GM23338 (cell line): Measurements from ENCODE around the gene UPF2.

ENCODE experiments used
- EZH2 ChIP-seq: fragments of 200-600 bp; sonication (generic); IDR thresholded peaks from one replicate; pipeline ENCODE4 v1.8.0; 2017; ENCODE audit warnings: antibody characterized with exemption, mild to moderate bottlenecking, low read depth; ENCODE audit not compliant: unreplicated experiment
- EZH2phosphoT487 ChIP-seq: fragments of 200-600 bp; sonication (generic); IDR thresholded peaks from one replicate; pipeline ENCODE4 v1.8.1; 2018; ENCODE audit warnings: antibody characterized with exemption; ENCODE audit not compliant: unreplicated experiment
- JUNB ChIP-seq: IDR thresholded peaks from one replicate; pipeline ENCODE4 v1.6.1; 2016; ENCODE audit warnings: antibody characterized with exemption; ENCODE audit not compliant: unreplicated experiment
- TF ChIP-seq, protein P1 (sequence below), 2 experiments: fragments of 200-600 bp in 1 of 2; sonication (generic) in 1 of 2; conservative IDR thresholded peaks; 2 replicates each; pipeline versions ENCODE4 v1.5.1 to v1.6.1; 2016 to 2017; ENCODE audit warnings: antibody characterized with exemption in 2 of 2, low read depth in 2 of 2, mild to moderate bottlenecking in 2 of 2, moderate library complexity in 1 of 2
- TF ChIP-seq, protein P2 (sequence below): IDR thresholded peaks from one replicate; pipeline ENCODE4 v1.6.1; 2018; ENCODE audit warnings: antibody characterized with exemption; ENCODE audit not compliant: unreplicated experiment
- TF ChIP-seq, protein P3 (sequence below): IDR thresholded peaks from 2 replicates; pipeline ENCODE4 v1.6.1; 2016; ENCODE audit warnings: antibody characterized with exemption

DNA sequence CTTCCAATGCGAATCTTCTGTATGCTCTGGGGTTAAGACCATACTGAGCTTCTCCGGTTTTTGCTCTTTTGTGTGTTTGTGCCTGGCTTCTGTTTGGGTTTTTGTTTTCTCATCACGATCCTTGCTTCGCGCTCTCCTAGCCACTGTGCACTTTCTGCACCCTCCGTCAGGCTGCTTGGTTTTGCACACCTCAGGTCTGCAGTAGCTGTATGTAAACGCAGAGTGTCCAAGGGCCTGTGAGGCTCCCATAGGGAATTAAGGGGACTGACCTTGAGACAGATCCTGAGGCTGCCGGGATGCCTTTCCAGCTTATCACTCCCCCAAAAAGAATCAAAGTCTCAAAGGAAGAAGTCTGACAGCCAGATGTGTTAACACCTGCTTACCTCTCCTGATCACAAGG lies 124.2 kb downstream of the UPF2 start:
- TF ChIP-seq, protein P1, sequence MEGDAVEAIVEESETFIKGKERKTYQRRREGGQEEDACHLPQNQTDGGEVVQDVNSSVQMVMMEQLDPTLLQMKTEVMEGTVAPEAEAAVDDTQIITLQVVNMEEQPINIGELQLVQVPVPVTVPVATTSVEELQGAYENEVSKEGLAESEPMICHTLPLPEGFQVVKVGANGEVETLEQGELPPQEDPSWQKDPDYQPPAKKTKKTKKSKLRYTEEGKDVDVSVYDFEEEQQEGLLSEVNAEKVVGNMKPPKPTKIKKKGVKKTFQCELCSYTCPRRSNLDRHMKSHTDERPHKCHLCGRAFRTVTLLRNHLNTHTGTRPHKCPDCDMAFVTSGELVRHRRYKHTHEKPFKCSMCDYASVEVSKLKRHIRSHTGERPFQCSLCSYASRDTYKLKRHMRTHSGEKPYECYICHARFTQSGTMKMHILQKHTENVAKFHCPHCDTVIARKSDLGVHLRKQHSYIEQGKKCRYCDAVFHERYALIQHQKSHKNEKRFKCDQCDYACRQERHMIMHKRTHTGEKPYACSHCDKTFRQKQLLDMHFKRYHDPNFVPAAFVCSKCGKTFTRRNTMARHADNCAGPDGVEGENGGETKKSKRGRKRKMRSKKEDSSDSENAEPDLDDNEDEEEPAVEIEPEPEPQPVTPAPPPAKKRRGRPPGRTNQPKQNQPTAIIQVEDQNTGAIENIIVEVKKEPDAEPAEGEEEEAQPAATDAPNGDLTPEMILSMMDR (conservative IDR thresholded peaks at IDR 0.05; ENCODE audit: low read depth in 2 of 2) = no peak
- TF ChIP-seq, protein P2, sequence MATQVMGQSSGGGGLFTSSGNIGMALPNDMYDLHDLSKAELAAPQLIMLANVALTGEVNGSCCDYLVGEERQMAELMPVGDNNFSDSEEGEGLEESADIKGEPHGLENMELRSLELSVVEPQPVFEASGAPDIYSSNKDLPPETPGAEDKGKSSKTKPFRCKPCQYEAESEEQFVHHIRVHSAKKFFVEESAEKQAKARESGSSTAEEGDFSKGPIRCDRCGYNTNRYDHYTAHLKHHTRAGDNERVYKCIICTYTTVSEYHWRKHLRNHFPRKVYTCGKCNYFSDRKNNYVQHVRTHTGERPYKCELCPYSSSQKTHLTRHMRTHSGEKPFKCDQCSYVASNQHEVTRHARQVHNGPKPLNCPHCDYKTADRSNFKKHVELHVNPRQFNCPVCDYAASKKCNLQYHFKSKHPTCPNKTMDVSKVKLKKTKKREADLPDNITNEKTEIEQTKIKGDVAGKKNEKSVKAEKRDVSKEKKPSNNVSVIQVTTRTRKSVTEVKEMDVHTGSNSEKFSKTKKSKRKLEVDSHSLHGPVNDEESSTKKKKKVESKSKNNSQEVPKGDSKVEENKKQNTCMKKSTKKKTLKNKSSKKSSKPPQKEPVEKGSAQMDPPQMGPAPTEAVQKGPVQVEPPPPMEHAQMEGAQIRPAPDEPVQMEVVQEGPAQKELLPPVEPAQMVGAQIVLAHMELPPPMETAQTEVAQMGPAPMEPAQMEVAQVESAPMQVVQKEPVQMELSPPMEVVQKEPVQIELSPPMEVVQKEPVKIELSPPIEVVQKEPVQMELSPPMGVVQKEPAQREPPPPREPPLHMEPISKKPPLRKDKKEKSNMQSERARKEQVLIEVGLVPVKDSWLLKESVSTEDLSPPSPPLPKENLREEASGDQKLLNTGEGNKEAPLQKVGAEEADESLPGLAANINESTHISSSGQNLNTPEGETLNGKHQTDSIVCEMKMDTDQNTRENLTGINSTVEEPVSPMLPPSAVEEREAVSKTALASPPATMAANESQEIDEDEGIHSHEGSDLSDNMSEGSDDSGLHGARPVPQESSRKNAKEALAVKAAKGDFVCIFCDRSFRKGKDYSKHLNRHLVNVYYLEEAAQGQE = no peak
- no peak for TF ChIP-seq EZH2phosphoT487
- no peak for TF ChIP-seq EZH2
- TF ChIP-seq JUNB = no peak
- TF ChIP-seq, protein P3, sequence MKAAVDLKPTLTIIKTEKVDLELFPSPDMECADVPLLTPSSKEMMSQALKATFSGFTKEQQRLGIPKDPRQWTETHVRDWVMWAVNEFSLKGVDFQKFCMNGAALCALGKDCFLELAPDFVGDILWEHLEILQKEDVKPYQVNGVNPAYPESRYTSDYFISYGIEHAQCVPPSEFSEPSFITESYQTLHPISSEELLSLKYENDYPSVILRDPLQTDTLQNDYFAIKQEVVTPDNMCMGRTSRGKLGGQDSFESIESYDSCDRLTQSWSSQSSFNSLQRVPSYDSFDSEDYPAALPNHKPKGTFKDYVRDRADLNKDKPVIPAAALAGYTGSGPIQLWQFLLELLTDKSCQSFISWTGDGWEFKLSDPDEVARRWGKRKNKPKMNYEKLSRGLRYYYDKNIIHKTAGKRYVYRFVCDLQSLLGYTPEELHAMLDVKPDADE = no peak
